Natural killer cell treated with Interleukin-12 subunit alpha and Interleukin-12 subunit beta and Interleukin-15 and Interleukin-18, amount 100 ng/mL, for 72 hours (primary cell): ENCODE results near the gene EME1. TPM values are rescaled to one million over a fixed set of nuclear protein-coding genes. Genes with fewer than 3 reads are reported as not detected.
"Not testable (repeated sequence)": the region's sequence is repeated elsewhere in the genome, so short reads cannot be mapped to it uniquely, and the experiment has no call there.

Experiments
- ATAC-seq, 2 donors: fragments of 150-1000 bp; cut with Tn5 transposase in 1 of 2; sonication (Bioruptor Pico), chemical (Tn5 transposase) in 1 of 2; 2 replicates each; pipeline ENCODE4 v1.10.0; 2021
- DNase-seq: peaks from one replicate; pipeline ENCODE4 v3.0.0; 2022; ENCODE audit warnings: low spot score
- H3K27ac Mint-ChIP-seq, 2 donors: 1 replicate in 1 of 2; 2 replicates in 1 of 2; pipeline ENCODE4 v1.8.0; 2022; ENCODE audit warnings: mixed read lengths in 2 of 2, mild to moderate bottlenecking in 1 of 2, moderate library complexity in 1 of 2
- H3K27me3 Mint-ChIP-seq, 2 donors: 1 replicate in 1 of 2; 2 replicates in 1 of 2; pipeline ENCODE4 v1.8.0; 2022; ENCODE audit warnings: mixed read lengths in 2 of 2
- H3K36me3 Mint-ChIP-seq: one replicate; pipeline ENCODE4 v1.8.0; 2022; ENCODE audit warnings: mixed read lengths
- H3K4me1 Mint-ChIP-seq, 2 donors: 1 replicate in 1 of 2; 2 replicates in 1 of 2; pipeline ENCODE4 v1.8.0; 2022; ENCODE audit warnings: low read depth in 2 of 2, mixed read lengths in 2 of 2, mild to moderate bottlenecking in 1 of 2
- H3K4me3 Mint-ChIP-seq: one replicate; pipeline ENCODE4 v1.8.0; 2022; ENCODE audit warnings: mixed read lengths
- H3K9me3 Mint-ChIP-seq: 2 replicates; pipeline ENCODE4 v1.8.0; 2022; ENCODE audit warnings: mixed read lengths
- total RNA-seq, 2 donors: library from RNA; stranded (reverse); gene quantifications; one replicate each; pipeline ENCODE4 v1.2.3, GENCODE V29; 2022

Gene EME1
- total RNA-seq, 2 donors from 2014 or later, result 15.8 to 40.2 TPM

- not testable (repeated sequence) for DNase-seq, H3K4me3 Mint-ChIP-seq, H3K27me3 Mint-ChIP-seq, ATAC-seq, H3K9me3 Mint-ChIP-seq
- peak overlapping the region in 1 of 2 donors; percentile 62 for H3K27ac Mint-ChIP-seq
- peaks cover 23 to 30% of the 10 kb centered on the region in 2 donors for H3K4me1 Mint-ChIP-seq
- peaks cover 13% of the 10 kb centered on the region for H3K36me3 Mint-ChIP-seq
Measured at GRCh38 chr17:50398672-50399071, 25.6 kb downstream of the EME1 start.

- H3K4me3 Mint-ChIP-seq, H3K36me3 Mint-ChIP-seq, H3K27me3 Mint-ChIP-seq, DNase-seq, ATAC-seq, H3K27ac Mint-ChIP-seq, H3K9me3 Mint-ChIP-seq: not testable (repeated sequence)
- peaks cover 18 to 24% of the 10 kb centered on the region in 2 donors for H3K4me1 Mint-ChIP-seq
Measured at GRCh38 chr17:50399591-50399990, 26.6 kb downstream of the EME1 start.

- not testable (repeated sequence) for H3K4me3 Mint-ChIP-seq, H3K27ac Mint-ChIP-seq, H3K4me1 Mint-ChIP-seq, H3K9me3 Mint-ChIP-seq, DNase-seq, H3K36me3 Mint-ChIP-seq, ATAC-seq
- peaks cover 15 to 33% of the 10 kb centered on the region in 2 donors for H3K27me3 Mint-ChIP-seq
Measured at GRCh38 chr17:50405351-50405750, 32.3 kb downstream of the EME1 start.

GRCh38 chr17:50406578-50406977 lies 33.5 kb downstream of the EME1 start:
- DNase-seq (no peak), ATAC-seq (no peak)
- Mint-ChIP-seq H3K4me3 (no peak overlapping the region), H3K27me3 (peaks cover 15 to 33% of the 10 kb centered on the region in 2 donors), H3K4me1 (no peaks in the 10 kb centered on the region), H3K36me3 (no peaks in the 10 kb centered on the region), H3K9me3 (no peaks in the 10 kb centered on the region), H3K27ac (no peak overlapping the region)

GRCh38 chr17:50407921-50408320 lies 34.9 kb downstream of the EME1 start:
- peaks cover 18 to 41% of the 10 kb centered on the region in 2 donors for H3K27me3 Mint-ChIP-seq
- H3K9me3 Mint-ChIP-seq, result no peaks in the 10 kb centered on the region
- H3K4me1 Mint-ChIP-seq, result no peaks in the 10 kb centered on the region
- H3K36me3 Mint-ChIP-seq, result no peaks in the 10 kb centered on the region
- H3K27ac Mint-ChIP-seq, result no peak overlapping the region
- ATAC-seq (no peak), DNase-seq (no peak)
- H3K4me3 Mint-ChIP-seq, result no peak overlapping the region

- H3K36me3 Mint-ChIP-seq, result no peaks in the 10 kb centered on the region
- DNase-seq (no peak), ATAC-seq (no peak)
- H3K4me1 Mint-ChIP-seq, result no peaks in the 10 kb centered on the region
- H3K4me3 Mint-ChIP-seq, result no peak overlapping the region
- H3K27ac Mint-ChIP-seq, result no peak overlapping the region
- peaks cover 8 to 10% of the 10 kb centered on the region in 2 donors for H3K27me3 Mint-ChIP-seq
- no peaks in the 10 kb centered on the region for H3K9me3 Mint-ChIP-seq
Measured at GRCh38 chr17:50412188-50412732, 39.2 kb downstream of the EME1 start.

GRCh38 chr17:50414808-50415207 lies 41.8 kb downstream of the EME1 start:
- no peak for DNase-seq

GRCh38 chr17:50419577-50419976 lies 46.5 kb downstream of the EME1 start:
- H3K4me1 Mint-ChIP-seq, H3K27ac Mint-ChIP-seq, H3K9me3 Mint-ChIP-seq, H3K36me3 Mint-ChIP-seq, ATAC-seq, H3K4me3 Mint-ChIP-seq, DNase-seq: not testable (repeated sequence)
- peaks cover 7 to 11% of the 10 kb centered on the region in 2 donors for H3K27me3 Mint-ChIP-seq

More at GRCh38 chr17:50414808-50415207, 41.8 kb downstream of the EME1 start:
- Mint-ChIP-seq H3K27me3 (peaks cover 12 to 20% of the 10 kb centered on the region in 2 donors), H3K27ac (no peak overlapping the region), H3K9me3 (no peaks in the 10 kb centered on the region), H3K4me3 (no peak overlapping the region), H3K36me3 (no peaks in the 10 kb centered on the region), H3K4me1 (no peaks in the 10 kb centered on the region)
- ATAC-seq, result no peak

GRCh38 chr17:50420419-50421112 lies 47.5 kb downstream of the EME1 start:
- Mint-ChIP-seq H3K9me3 (no peaks in the 10 kb centered on the region), H3K4me1 (peaks cover 4 to 10% of the 10 kb centered on the region in 2 donors), H3K36me3 (no peaks in the 10 kb centered on the region), H3K4me3 (no peak overlapping the region), H3K27me3 (peaks cover 4 to 11% of the 10 kb centered on the region in 2 donors), H3K27ac (peak overlapping the region; percentile 77 to 80)
- DNase-seq, result no peak
- no peak for ATAC-seq

GRCh38 chr17:50421308-50422051 lies 48.5 kb downstream of the EME1 start:
- Mint-ChIP-seq H3K4me1 (peaks cover 6 to 12% of the 10 kb centered on the region in 2 donors), H3K9me3 (no peaks in the 10 kb centered on the region), H3K36me3 (no peaks in the 10 kb centered on the region), H3K4me3 (peak overlapping the region; percentile 75), H3K27me3 (peaks cover 4 to 11% of the 10 kb centered on the region in 2 donors), H3K27ac (peak overlapping the region; percentile 77 to 80)
- DNase-seq, result no peak
- peak in 1 of 2 donors; percentile 39 for ATAC-seq

- DNase-seq, result no peak
- H3K27me3 Mint-ChIP-seq, result peaks cover 2 to 11% of the 10 kb centered on the region in 2 donors
- H3K9me3 Mint-ChIP-seq, result no peaks in the 10 kb centered on the region
- no peak for ATAC-seq
- peaks cover 11 to 19% of the 10 kb centered on the region in 2 donors for H3K4me1 Mint-ChIP-seq
- no peak overlapping the region for H3K4me3 Mint-ChIP-seq
- H3K36me3 Mint-ChIP-seq, result no peaks in the 10 kb centered on the region
- H3K27ac Mint-ChIP-seq, result no peak overlapping the region
Measured at GRCh38 chr17:50422738-50423137, 49.7 kb downstream of the EME1 start.

- H3K9me3 Mint-ChIP-seq, result no peaks in the 10 kb centered on the region
- H3K36me3 Mint-ChIP-seq, result no peaks in the 10 kb centered on the region
- no peak overlapping the region for H3K4me3 Mint-ChIP-seq
- ATAC-seq (no peak), DNase-seq (no peak)
- peaks cover 11 to 19% of the 10 kb centered on the region in 2 donors for H3K4me1 Mint-ChIP-seq
- no peak overlapping the region for H3K27ac Mint-ChIP-seq
- H3K27me3 Mint-ChIP-seq, result peaks cover 2 to 5% of the 10 kb centered on the region in 2 donors
Measured at GRCh38 chr17:50423553-50424159, 50.6 kb downstream of the EME1 start.

GRCh38 chr17:50424246-50424995 lies 51.4 kb downstream of the EME1 start:
- no peak for ATAC-seq
- Mint-ChIP-seq H3K9me3 (no peaks in the 10 kb centered on the region), H3K4me3 (no peak overlapping the region), H3K36me3 (no peaks in the 10 kb centered on the region), H3K4me1 (peaks cover 11 to 19% of the 10 kb centered on the region in 2 donors), H3K27me3 (no peaks in the 10 kb centered on the region), H3K27ac (no peak overlapping the region)
- no peak for DNase-seq
